SK-N-SH (cell line): ENCODE results near the gene ARF4. TPM values are rescaled to one million over a fixed set of nuclear protein-coding genes. Genes with fewer than 3 reads are reported as not detected.

Experiments
- CTCF ChIA-PET: fragments of 300-600, 350-600 bp; formaldehyde crosslinking; extraction: SDS; loops from one replicate; lab custom pipeline; 2021; lab: Yijun Ruan, JAX
- POLR2A ChIA-PET: fragments of 350-600 bp; sonication (Branson Sonifier 250); formaldehyde crosslinking; extraction: SDS; loops from one replicate; lab custom pipeline; 2020; ENCODE audit warnings: antibody characterized with exemption, inconsistent platforms; lab: Yijun Ruan, JAX
- DNase-seq: peaks from one replicate; pipeline ENCODE4 v3.0.0; 2012
- H2AFZ ChIP-seq: fragments of 200-600 bp; sonication (generic); 2 replicates; pipeline ENCODE4 v1.8.1; 2016; ENCODE audit warnings: antibody characterized with exemption, mild to moderate bottlenecking, low read depth
- H3F3A ChIP-seq: fragments of 200-600 bp; sonication (generic); replicated peaks from 2 replicates; pipeline ENCODE3; 2016; ENCODE audit warnings: antibody characterized with exemption, mild to moderate bottlenecking; ENCODE audit not compliant: insufficient read depth
- H3K27ac ChIP-seq, 2 experiments: fragments of 200-500 bp in 1 of 2; fragments of 200-600 bp in 1 of 2; sonication (Bioruptor generic) in 1 of 2; sonication (generic), shearing (Covaris generic) in 1 of 2; 2 replicates each; pipeline versions ENCODE4 v1.5.1 to v1.6.1; 2014 to 2016; ENCODE audit warnings: low read depth in 2 of 2, inconsistent platforms in 1 of 2, low read length in 1 of 2, mild to moderate bottlenecking in 1 of 2, mixed read lengths in 1 of 2
- H3K27me3 ChIP-seq: fragments of 200-600 bp; sonication (generic), shearing (Covaris generic); 2 replicates; pipeline ENCODE4 v1.6.1; 2016; ENCODE audit warnings: mixed run types; ENCODE audit not compliant: insufficient read depth
- H3K36me3 ChIP-seq, 2 experiments: fragments of 200-500 bp in 1 of 2; fragments of 200-600 bp in 1 of 2; sonication (Bioruptor generic) in 1 of 2; sonication (generic) in 1 of 2; replicated peaks in 1 of 2; 2 replicates each; pipeline versions ENCODE3 to v1.5.1; 2014 to 2016; ENCODE audit warnings: low read length in 1 of 2, mild to moderate bottlenecking in 1 of 2; ENCODE audit not compliant: insufficient read depth in 2 of 2, control insufficient read depth in 1 of 2
- H3K4me1 ChIP-seq, 2 experiments: fragments of 200-500 bp in 1 of 2; fragments of 200-600 bp in 1 of 2; sonication (Bioruptor generic) in 1 of 2; sonication (generic), shearing (Covaris generic) in 1 of 2; 2 replicates each; pipeline versions ENCODE4 v1.5.1 to v1.6.1; 2014 to 2016; ENCODE audit warnings: low read depth in 1 of 2, low read length in 1 of 2, mixed run types in 1 of 2; ENCODE audit not compliant: insufficient read depth in 2 of 2, control insufficient read depth in 1 of 2
- H3K4me2 ChIP-seq: fragments of 200-600 bp; sonication (generic), shearing (Covaris generic); 2 replicates; pipeline ENCODE4 v1.6.1; 2017; ENCODE audit warnings: mixed run types
- H3K4me3 ChIP-seq, 2 experiments: fragments of 200-500 bp in 1 of 2; fragments of 200-600 bp in 1 of 2; sonication (Bioruptor generic) in 1 of 2; sonication (generic), shearing (Covaris generic) in 1 of 2; 2 replicates each; pipeline versions ENCODE4 v1.5.1 to v1.8.1; 2014 to 2016; ENCODE audit warnings: low read depth in 2 of 2, inconsistent platforms in 1 of 2, low read length in 1 of 2, mild to moderate bottlenecking in 1 of 2, mixed read lengths in 1 of 2, moderate library complexity in 1 of 2
- H3K79me2 ChIP-seq: fragments of 200-600 bp; sonication (generic); 2 replicates; pipeline ENCODE4 v1.8.1; 2017; ENCODE audit warnings: mild to moderate bottlenecking; ENCODE audit not compliant: insufficient read depth
- H3K9ac ChIP-seq: fragments of 200-600 bp; sonication (generic); 2 replicates; pipeline ENCODE4 v1.6.1; 2017; ENCODE audit warnings: mixed run types
- H3K9me2 ChIP-seq: fragments of 200-600 bp; sonication (generic); 2 replicates; pipeline ENCODE4 v1.6.1; 2017; ENCODE audit warnings: mixed run types
- H3K9me3 ChIP-seq: fragments of 200-600 bp; sonication (generic); 2 replicates; pipeline ENCODE4 v1.6.1; 2017; ENCODE audit warnings: mixed run types, mild to moderate bottlenecking, moderate library complexity
- H4K20me1 ChIP-seq: fragments of 200-600 bp; sonication (generic); 2 replicates; pipeline ENCODE4 v1.6.1; 2017; ENCODE audit warnings: mild to moderate bottlenecking, mixed run types; ENCODE audit not compliant: insufficient read depth
- CHD2 ChIP-seq: fragments of 150-350 bp; IDR thresholded peaks from 2 replicates; pipeline ENCODE4 v1.6.1; 2018; ENCODE audit warnings: low read length; ENCODE audit not compliant: partially characterized antibody
- ELF1 ChIP-seq: IDR thresholded peaks from 2 replicates; pipeline ENCODE4 v1.4.0; 2012
- EP300 ChIP-seq, 2 experiments: IDR thresholded peaks; 2 replicates each; pipeline versions ENCODE4 v1.4.0 to v1.6.1; 2012; ENCODE audit warnings: borderline replicate concordance in 1 of 2, low read depth in 1 of 2, low read length in 1 of 2
- EZH2phosphoT487 ChIP-seq: fragments of 200-600 bp; sonication (generic); IDR thresholded peaks from 2 replicates; pipeline ENCODE4 v1.6.1; 2017; ENCODE audit warnings: low read depth, mixed run types, mild to moderate bottlenecking, antibody characterized with exemption, moderate library complexity, borderline replicate concordance
- FOXJ3 ChIP-seq: sonication (generic); formaldehyde crosslinking; IDR thresholded peaks from 2 replicates; pipeline ENCODE4 v1.5.1; 2020; ENCODE audit warnings: mild to moderate bottlenecking, missing genetic modification reagents
- FOXM1 ChIP-seq: IDR thresholded peaks from 2 replicates; pipeline ENCODE4 v1.4.0; 2012; ENCODE audit warnings: low read depth, mild to moderate bottlenecking
- JUND ChIP-seq: IDR thresholded peaks from 2 replicates; pipeline ENCODE4 v1.4.0; 2012
- MEF2A ChIP-seq: IDR thresholded peaks from 2 replicates; pipeline ENCODE4 v1.4.0; 2012; ENCODE audit warnings: low read depth, borderline replicate concordance
- NRF1 ChIP-seq: IDR thresholded peaks from 2 replicates; pipeline ENCODE4 v1.6.1; 2012; ENCODE audit warnings: low read depth, mild to moderate bottlenecking, low read length
- POLR2AphosphoS5 ChIP-seq: IDR thresholded peaks from 2 replicates; pipeline ENCODE4 v1.6.1; 2012; ENCODE audit warnings: low read depth, low read length
- RAD21 ChIP-seq: IDR thresholded peaks from 2 replicates; pipeline ENCODE4 v1.6.1; 2012; ENCODE audit warnings: mild to moderate bottlenecking, low read length
- RCOR1 ChIP-seq: fragments of 150-350 bp; IDR thresholded peaks from 2 replicates; pipeline ENCODE4 v1.6.1; 2017; ENCODE audit warnings: antibody characterized with exemption, low read length
- RFX5 ChIP-seq: IDR thresholded peaks from 2 replicates; pipeline ENCODE4 v1.6.1; 2012; ENCODE audit warnings: mild to moderate bottlenecking, improper control_type of control experiment, low read length
- RXRA ChIP-seq: IDR thresholded peaks from 2 replicates; pipeline ENCODE4 v1.4.0; 2012; ENCODE audit warnings: low read depth, mild to moderate bottlenecking, borderline replicate concordance
- SIN3A ChIP-seq: IDR thresholded peaks from 2 replicates; pipeline ENCODE4 v1.6.1; 2012; ENCODE audit warnings: low read depth, mild to moderate bottlenecking, low read length, moderate library complexity, borderline replicate concordance
- SMC3 ChIP-seq: IDR thresholded peaks from 2 replicates; pipeline ENCODE4 v1.6.1; 2012; ENCODE audit warnings: low read depth, low read length, improper control_type of control experiment
- TEAD4 ChIP-seq: IDR thresholded peaks from 2 replicates; pipeline ENCODE4 v1.4.0; 2012; ENCODE audit warnings: mild to moderate bottlenecking, borderline replicate concordance; ENCODE audit not compliant: insufficient read depth
- YY1 ChIP-seq: IDR thresholded peaks from 2 replicates; pipeline ENCODE4 v1.4.0; 2012; ENCODE audit warnings: low read depth, mild to moderate bottlenecking
- WGBS: methylation state at CpG from one replicate; pipeline ENCODE4 v1.1.6; 2017; ENCODE audit warnings: low lambda C conversion rate; 5-methylcytosine and 5-hydroxymethylcytosine counted together
- polyA plus RNA-seq, 3 experiments: library from polyadenylated mRNA; depleted of rRNA; stranded (reverse); fragments of >200 nt; gene quantifications; 2 replicates each; pipeline ENCODE4 v1.2.3, GENCODE V29; 2012

ARF4 gene
- polyA plus RNA-seq, 1 of the 3 experiments (the other 2 are of a cell fraction), result 150 TPM

DNA sequence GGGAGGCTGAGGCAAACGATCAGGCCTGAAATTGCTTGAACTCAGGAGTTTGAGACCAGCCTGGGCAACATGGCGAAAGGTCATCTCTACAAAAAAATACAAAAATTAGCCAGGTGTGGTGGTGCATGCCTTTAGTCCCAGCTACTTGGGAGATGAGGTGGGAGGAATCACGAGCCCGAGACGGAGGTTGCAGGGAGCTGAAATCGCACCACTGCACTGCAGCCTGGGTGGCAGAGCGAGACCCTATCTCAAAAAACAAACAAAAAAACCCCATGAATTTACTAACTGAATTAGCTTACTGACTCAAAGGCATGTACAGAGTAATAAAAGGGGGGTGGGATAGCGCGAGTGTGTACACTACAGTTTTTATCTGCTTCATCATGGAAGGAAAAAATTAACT, 19.3 kb downstream of the ARF4 start:
- Histone ChIP-seq H3K9me2 (no peaks in the 10 kb centered on the region), H3K36me3 (peaks cover 39 to 92% of the 10 kb centered on the region in 2 experiments), H3K4me3 (no peak overlapping the region), H3K27me3 (no peaks in the 10 kb centered on the region), H4K20me1 (peaks cover 93% of the 10 kb centered on the region), H3K27ac (no peak overlapping the region), H3K79me2 (peaks cover 100% of the 10 kb centered on the region), H3K9ac (no peak overlapping the region), H2AFZ (no peak overlapping the region), H3K4me1 (peaks cover 0 to 5% of the 10 kb centered on the region in 2 experiments; a peak in 1 of 4 replicates), H3K9me3 (no peaks in the 10 kb centered on the region), H3K4me2 (no peak overlapping the region), H3F3A (peaks cover 61% of the 10 kb centered on the region)
- TF ChIP-seq RAD21 (no peak), SMC3 (no peak), EZH2phosphoT487 (no peak), NRF1 (no peak), MEF2A (no peak), ELF1 (no peak), YY1 (no peak), EP300 (IDR thresholded peaks at IDR 0.05; ENCODE audit: borderline replicate concordance in 1 of 2, low read depth in 1 of 2, low read length in 1 of 2) (no peak), POLR2AphosphoS5 (no peak), FOXM1 (no peak), TEAD4 (no peak), SIN3A (no peak), RFX5 (no peak), FOXJ3 (CRISPR knock-in tag) (no peak)
- ChIA-PET POLR2A (no interaction called here), CTCF (interaction anchor here (1.6 kb wide), 1 partner anchor 12 kb away, joined by 3 read pairs; no protein-coding TSS in a partner anchor)
- no peak for DNase-seq
- 96% methylated on average over 9 of the region's 9 CpGs for WGBS

GRCh38 chr3:57575966-57576626, 21.0 kb downstream of the ARF4 start:
- H3K27ac ChIP-seq, result peak overlapping the region in 1 of 2 experiments; percentile 26; a peak in 1 of 4 replicates
- H3K27me3 ChIP-seq, result no peaks in the 10 kb centered on the region
- no peak overlapping the region for H3K4me3 ChIP-seq
- peaks cover 0 to 5% of the 10 kb centered on the region in 2 experiments; a peak in 1 of 4 replicates for H3K4me1 ChIP-seq
- H4K20me1 ChIP-seq, result peaks cover 93% of the 10 kb centered on the region
- TF ChIP-seq CHD2, result no peak
- no peak for TF ChIP-seq RXRA
- TF ChIP-seq RCOR1, result no peak
- TF ChIP-seq EP300 (IDR thresholded peaks at IDR 0.05; ENCODE audit: borderline replicate concordance in 1 of 2, low read depth in 1 of 2, low read length in 1 of 2), result no peak
- no peak for TF ChIP-seq JUND
- WGBS, result 87% methylated on average over 3 of the region's 3 CpGs
- no peak overlapping the region for H2AFZ ChIP-seq
- CTCF ChIA-PET, result interaction anchor here (1.6 kb wide), 1 partner anchor 10 kb away, joined by 3 read pairs; no protein-coding TSS in a partner anchor
- peaks cover 78% of the 10 kb centered on the region for H3F3A ChIP-seq
- no peaks in the 10 kb centered on the region for H3K9me3 ChIP-seq
- peaks cover 100% of the 10 kb centered on the region for H3K79me2 ChIP-seq
- no peak for DNase-seq
- no peak overlapping the region for H3K4me2 ChIP-seq
- no peaks in the 10 kb centered on the region for H3K9me2 ChIP-seq
- H3K36me3 ChIP-seq, result peaks cover 40 to 92% of the 10 kb centered on the region in 2 experiments
- H3K9ac ChIP-seq, result no peak overlapping the region
- POLR2A ChIA-PET, result no interaction called here
